GM23338 (cell line): ENCODE results near the gene STXBP5. TPM values are rescaled to one million over a fixed set of nuclear protein-coding genes. Genes with fewer than 3 reads are reported as not detected.

Experiments used
- ATAC-seq: fragments of 200-7000 bp; cut with Tn5 transposase; 3 replicates; pipeline ENCODE4 v1.9.1; 2020
- DNase-seq: peaks from one replicate; pipeline ENCODE4 v3.0.0-alpha.2; 2015; ENCODE audit warnings: low spot score
- H2AFZ ChIP-seq: fragments of 200-600 bp; sonication (generic); 2 replicates; pipeline ENCODE4 v1.8.0; 2016; ENCODE audit warnings: antibody characterized with exemption, mild to moderate bottlenecking, moderate library complexity
- H3F3A ChIP-seq: fragments of 200-600 bp; sonication (generic); replicated peaks from 2 replicates; pipeline ENCODE4 v1.8.0; 2017; ENCODE audit warnings: antibody characterized with exemption, mixed run types, low read depth
- H3K27ac ChIP-seq: fragments of 200-600 bp; sonication (generic); 2 replicates; pipeline ENCODE4 v1.6.1; 2016; ENCODE audit warnings: low read depth
- H3K27me3 ChIP-seq: fragments of 200-600 bp; sonication (generic); 2 replicates; pipeline ENCODE4 v1.8.0; 2016; ENCODE audit warnings: mild to moderate bottlenecking, mixed run types, moderate library complexity; ENCODE audit not compliant: insufficient read depth
- H3K36me3 ChIP-seq: fragments of 200-600 bp; sonication (generic); 2 replicates; pipeline ENCODE4 v1.8.0; 2016; ENCODE audit warnings: mild to moderate bottlenecking; ENCODE audit not compliant: insufficient read depth
- H3K4me1 ChIP-seq: fragments of 200-600 bp; sonication (generic); 2 replicates; pipeline ENCODE4 v1.8.0; 2016; ENCODE audit warnings: mild to moderate bottlenecking, moderate library complexity; ENCODE audit not compliant: insufficient read depth
- H3K4me2 ChIP-seq: fragments of 200-600 bp; sonication (generic); 2 replicates; pipeline ENCODE4 v1.7.1; 2017; ENCODE audit warnings: mixed run types
- H3K4me3 ChIP-seq: fragments of 200-600 bp; sonication (generic); 2 replicates; pipeline ENCODE4 v1.6.1; 2016; ENCODE audit warnings: mixed run types
- H3K79me2 ChIP-seq: fragments of 200-600 bp; sonication (generic); replicated peaks from 2 replicates; pipeline ENCODE4 v1.8.0; 2017; ENCODE audit warnings: mild to moderate bottlenecking; ENCODE audit not compliant: insufficient read depth
- H3K9me2 ChIP-seq: fragments of 200-600 bp; sonication (generic); 2 replicates; pipeline ENCODE4 v1.8.0; 2017; ENCODE audit not compliant: insufficient read depth
- H4K20me1 ChIP-seq: fragments of 200-600 bp; sonication (generic); replicated peaks from 2 replicates; pipeline ENCODE4 v1.8.0; 2017; ENCODE audit warnings: mild to moderate bottlenecking; ENCODE audit not compliant: insufficient read depth
- H3K27ac Mint-ChIP-seq: 2 replicates; pipeline ENCODE4 v1.8.0; 2020; ENCODE audit warnings: inconsistent platforms, mild to moderate bottlenecking, moderate library complexity, mixed read lengths
- H3K27me3 Mint-ChIP-seq: 3 replicates; pipeline ENCODE4 v1.8.0; 2022; ENCODE audit warnings: low read depth, mild to moderate bottlenecking, moderate library complexity, mixed read lengths, inconsistent platforms; ENCODE audit not compliant: insufficient read depth, poor library complexity
- H3K36me3 Mint-ChIP-seq: 3 replicates; pipeline ENCODE4 v1.8.0; 2021; ENCODE audit warnings: low read depth, mild to moderate bottlenecking, inconsistent platforms, moderate library complexity, mixed read lengths
- H3K4me1 Mint-ChIP-seq: 3 replicates; pipeline ENCODE4 v1.8.0; 2020; ENCODE audit warnings: mild to moderate bottlenecking, inconsistent platforms, mixed read lengths
- H3K4me3 Mint-ChIP-seq: 3 replicates; pipeline ENCODE4 v1.8.0; 2021; ENCODE audit warnings: moderate library complexity, mild to moderate bottlenecking, inconsistent platforms, mixed read lengths
- H3K9me3 Mint-ChIP-seq: 3 replicates; pipeline ENCODE4 v1.8.0; 2020; ENCODE audit warnings: moderate library complexity, mild to moderate bottlenecking, inconsistent platforms, mixed read lengths
- JUNB ChIP-seq: IDR thresholded peaks from one replicate; pipeline ENCODE4 v1.6.1; 2016; ENCODE audit warnings: antibody characterized with exemption; ENCODE audit not compliant: unreplicated experiment
- REST ChIP-seq: IDR thresholded peaks from one replicate; pipeline ENCODE4 v1.6.1; 2018; ENCODE audit warnings: antibody characterized with exemption; ENCODE audit not compliant: unreplicated experiment
- ZNF114 ChIP-seq: fragments of 250-450 bp; sonication (Bioruptor Pico); IDR thresholded peaks from 2 replicates; pipeline ENCODE4 v1.5.0; 2020; ENCODE audit warnings: mild to moderate bottlenecking, moderate library complexity
- polyA plus RNA-seq: library from polyadenylated mRNA; unstranded; fragments of >200 nt; fragmentation: Nextera tagmentation; extraction: Ambion mirVana; gene quantifications from 2 replicates; pipeline ENCODE4 v1.2.1, GENCODE V29; 2016
- total RNA-seq: library from RNA; depleted of rRNA; stranded (reverse); fragments of >200 nt; shearing (Covaris generic); gene quantifications from 2 replicates; pipeline ENCODE4 v1.2.3, GENCODE V29; 2014

Gene STXBP5
- total and polyA plus RNA-seq, 2 experiments from 2014 or later: 3.9 to 17.8 TPM

GRCh38 chr6:147200711-147201110 is 3.5 kb upstream of the STXBP5 start (continued):
- TF ChIP-seq REST (no peak), ZNF114 (CRISPR knock-in tag) (no peak)

DNA sequence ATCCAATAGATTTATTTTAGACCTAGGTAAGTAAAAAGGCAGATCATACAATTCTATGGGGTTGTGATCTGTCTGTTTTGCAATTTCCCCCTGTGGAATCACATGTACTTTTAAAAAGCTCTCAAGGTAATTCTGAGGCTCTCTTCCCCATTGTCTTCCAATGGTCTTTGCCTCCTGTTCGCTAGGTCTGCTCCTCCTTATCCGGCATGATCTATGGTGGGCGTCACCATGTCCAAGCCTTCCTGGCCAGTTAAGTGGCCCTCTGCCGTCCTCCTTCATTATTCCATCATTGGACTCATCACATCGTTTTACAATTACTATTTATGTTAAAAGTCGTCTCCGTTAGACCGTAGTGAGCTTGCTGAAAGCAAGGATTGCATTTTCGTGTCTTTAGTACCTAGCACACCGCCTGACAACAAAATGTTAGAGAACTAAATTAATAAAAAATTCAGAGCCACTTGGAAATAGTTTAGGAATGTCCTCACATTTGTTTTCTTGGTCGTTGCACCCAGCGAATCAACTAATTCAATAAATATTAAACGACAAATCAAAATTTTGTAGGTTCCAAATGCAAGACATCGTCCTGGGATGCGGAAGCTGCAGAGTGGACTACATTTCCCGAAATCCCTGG is 2.2 kb upstream of the STXBP5 start:
- H3K27ac Mint-ChIP-seq: no peak overlapping the region
- Histone ChIP-seq H3K4me3 (peak overlapping the region; percentile 58), H3K79me2 (peaks cover 24% of the 10 kb centered on the region), H3K27ac (no peak overlapping the region), H3K4me1 (peaks cover 13% of the 10 kb centered on the region), H3K36me3 (no peaks in the 10 kb centered on the region), H3K27me3 (0 out of 2 replicates have a peak, but pooled peaks cover 6% of the 10 kb centered on the region), H4K20me1 (peaks cover 13% of the 10 kb centered on the region), H3K9me2 (no peaks in the 10 kb centered on the region), H2AFZ (peak overlapping the region; percentile 54; the same call in 1 of the 2 replicates), H3K4me2 (peak overlapping the region; percentile 76), H3F3A (no peaks in the 10 kb centered on the region)
- no peaks in the 10 kb centered on the region; the same call in 2 of the 3 replicates for H3K9me3 Mint-ChIP-seq
- peak; percentile 73 for DNase-seq
- peak; percentile 48 for ATAC-seq
- TF ChIP-seq ZNF114 (CRISPR knock-in tag) (no peak), REST (no peak), JUNB (no peak)
- H3K36me3 Mint-ChIP-seq: no peaks in the 10 kb centered on the region
- peaks cover 3% of the 10 kb centered on the region for H3K27me3 Mint-ChIP-seq
- H3K4me1 Mint-ChIP-seq: peaks cover 11% of the 10 kb centered on the region; the same call in 2 of the 3 replicates
- H3K4me3 Mint-ChIP-seq: peak overlapping the region; percentile 93
